Uterus (tissue), 2 donors: Measurements from ENCODE around the gene EHBP1L1.

Source experiments
- POLR2A ChIP-seq, 2 donors: fragments of 450-650 bp; IDR thresholded peaks; one replicate each; pipeline ENCODE4 v1.6.1; 2016; ENCODE audit warnings: antibody characterized with exemption in 2 of 2, mild to moderate bottlenecking in 1 of 2, moderate library complexity in 1 of 2
- TF ChIP-seq, protein P1 (sequence below), 4 experiments: fragments of 200-600 bp in 2 of 4; fragments of 450-650 bp in 2 of 4; sonication (generic) in 2 of 4; IDR thresholded peaks; one replicate each; pipeline ENCODE4 v1.5.1; 2016 to 2019; ENCODE audit warnings: antibody characterized with exemption in 4 of 4, mild to moderate bottlenecking in 2 of 4, moderate library complexity in 1 of 4

DNA sequence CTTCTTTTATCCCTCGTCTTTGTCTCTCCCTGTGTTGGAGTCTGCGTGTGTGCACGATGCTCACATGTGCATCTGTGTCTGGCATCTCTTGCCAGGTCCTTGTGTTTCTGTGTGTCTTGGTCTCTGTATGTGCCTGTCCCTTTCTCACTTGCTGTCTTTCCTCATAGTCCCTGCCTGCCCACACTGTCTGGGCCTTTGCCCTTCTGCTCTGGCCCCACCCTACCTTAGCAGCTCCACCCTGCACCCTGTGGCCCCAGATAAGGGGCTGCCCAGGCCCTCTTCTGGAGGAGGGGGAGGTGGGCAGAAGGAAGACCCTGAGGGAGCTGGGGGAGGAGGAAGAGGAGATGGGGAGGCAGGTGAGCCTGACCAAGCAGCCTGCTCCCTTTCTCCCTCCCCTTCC is 2.8 kb downstream of the EHBP1L1 start:
- TF ChIP-seq, protein P1, sequence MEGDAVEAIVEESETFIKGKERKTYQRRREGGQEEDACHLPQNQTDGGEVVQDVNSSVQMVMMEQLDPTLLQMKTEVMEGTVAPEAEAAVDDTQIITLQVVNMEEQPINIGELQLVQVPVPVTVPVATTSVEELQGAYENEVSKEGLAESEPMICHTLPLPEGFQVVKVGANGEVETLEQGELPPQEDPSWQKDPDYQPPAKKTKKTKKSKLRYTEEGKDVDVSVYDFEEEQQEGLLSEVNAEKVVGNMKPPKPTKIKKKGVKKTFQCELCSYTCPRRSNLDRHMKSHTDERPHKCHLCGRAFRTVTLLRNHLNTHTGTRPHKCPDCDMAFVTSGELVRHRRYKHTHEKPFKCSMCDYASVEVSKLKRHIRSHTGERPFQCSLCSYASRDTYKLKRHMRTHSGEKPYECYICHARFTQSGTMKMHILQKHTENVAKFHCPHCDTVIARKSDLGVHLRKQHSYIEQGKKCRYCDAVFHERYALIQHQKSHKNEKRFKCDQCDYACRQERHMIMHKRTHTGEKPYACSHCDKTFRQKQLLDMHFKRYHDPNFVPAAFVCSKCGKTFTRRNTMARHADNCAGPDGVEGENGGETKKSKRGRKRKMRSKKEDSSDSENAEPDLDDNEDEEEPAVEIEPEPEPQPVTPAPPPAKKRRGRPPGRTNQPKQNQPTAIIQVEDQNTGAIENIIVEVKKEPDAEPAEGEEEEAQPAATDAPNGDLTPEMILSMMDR (IDR thresholded peaks at IDR 0.05) = no peak
- TF ChIP-seq POLR2A (IDR thresholded peaks at IDR 0.05) = no peak
